Natural killer cell (primary cell): ENCODE measurements around the gene GAS2L2. TPM values are rescaled to one million over a fixed set of nuclear protein-coding genes. Genes with fewer than 3 reads are reported as not detected.

Experiments
- ATAC-seq, 3 donors: fragments of 150-1000 bp in 2 of 3; fragments of 200-7000 bp in 1 of 3; cut with Tn5 transposase; 1 replicate in 1 of 3; 2 replicates in 2 of 3; pipeline ENCODE4 v1.10.0; 2021; ENCODE audit warnings: mild to moderate bottlenecking in 2 of 3, moderate library complexity in 2 of 3
- DNase-seq, 2 donors: peaks; one replicate each; pipeline versions ENCODE4 v3.0.0 to v3.0.0-alpha.2; 2013 to 2021; ENCODE audit warnings: mixed read lengths in 1 of 2
- H3K27ac ChIP-seq: one replicate; pipeline ENCODE4 v1.5.1; 2013; ENCODE audit warnings: mild to moderate bottlenecking, low read length
- H3K27me3 ChIP-seq: one replicate; pipeline ENCODE4 v1.6.1; 2013; ENCODE audit warnings: low read length; ENCODE audit not compliant: control insufficient read depth, insufficient read depth
- H3K36me3 ChIP-seq: one replicate; pipeline ENCODE4 v1.6.1; 2013; ENCODE audit warnings: low read length; ENCODE audit not compliant: control insufficient read depth, insufficient read depth
- H3K4me1 ChIP-seq: one replicate; pipeline ENCODE4 v1.6.1; 2013; ENCODE audit warnings: low read length; ENCODE audit not compliant: control insufficient read depth, insufficient read depth
- H3K4me3 ChIP-seq: one replicate; pipeline ENCODE4 v1.5.1; 2013; ENCODE audit warnings: low read length
- H3K9me3 ChIP-seq: one replicate; pipeline ENCODE4 v1.6.1; 2013; ENCODE audit warnings: low read length; ENCODE audit not compliant: control insufficient read depth, insufficient read depth
- H3K27ac Mint-ChIP-seq, 2 donors: one replicate each; pipeline ENCODE4 v1.8.0; 2022; ENCODE audit warnings: mild to moderate bottlenecking in 2 of 2, mixed read lengths in 2 of 2, moderate library complexity in 1 of 2
- H3K27me3 Mint-ChIP-seq, 2 donors: one replicate each; pipeline ENCODE4 v1.8.0; 2022; ENCODE audit warnings: low read depth in 2 of 2, mixed read lengths in 2 of 2
- H3K36me3 Mint-ChIP-seq: one replicate; pipeline ENCODE4 v1.8.0; 2022; ENCODE audit warnings: mixed read lengths
- H3K4me1 Mint-ChIP-seq, 2 donors: one replicate each; pipeline ENCODE4 v1.8.0; 2022; ENCODE audit warnings: mixed read lengths in 2 of 2
- H3K4me3 Mint-ChIP-seq: one replicate; pipeline ENCODE4 v1.8.0; 2022; ENCODE audit warnings: mild to moderate bottlenecking, moderate library complexity, mixed read lengths
- H3K9me3 Mint-ChIP-seq, 2 donors: one replicate each; pipeline ENCODE4 v1.8.0; 2022; ENCODE audit warnings: mixed read lengths in 2 of 2
- CTCF ChIP-seq: fragments of 200-600 bp; IDR thresholded peaks from one replicate; pipeline ENCODE4 v1.8.0; 2022; ENCODE audit warnings: antibody characterized with exemption
- WGBS: methylation state at CpG from one replicate; pipeline ENCODE4 v1.1.7; 2013; ENCODE audit warnings: missing lambda C conversion rate; ENCODE audit not compliant: insufficient coverage; 5-methylcytosine and 5-hydroxymethylcytosine counted together
- intact Hi-C: fragments of 100-400 bp; cut with micrococcal nuclease; formaldehyde crosslinking; loops from one replicate; pipeline ENCODE4 v1.14.2; 2022
- total RNA-seq, 4 donors: library from RNA; stranded (reverse); fragments of 120-200 nt in 1 of 4; gene quantifications; one replicate each; pipeline versions ENCODE4 v1.2.3 to v1.2.4, GENCODE V29; 2013 to 2022

GAS2L2 gene
- total RNA-seq, 3 donors from 2014 or later (not counting 1 experiment from before 2014, with no cell fraction given), result 0.23 TPM; not detected in 2

- H3K4me1 Mint-ChIP-seq, result peaks cover 0 to 2% of the 10 kb centered on the region in 2 donors
- Histone ChIP-seq H3K4me1 (peaks cover 2% of the 10 kb centered on the region), H3K27ac (no peak overlapping the region), H3K36me3 (no peaks in the 10 kb centered on the region), H3K27me3 (no peaks in the 10 kb centered on the region), H3K4me3 (no peak overlapping the region), H3K9me3 (no peaks in the 10 kb centered on the region)
- no peak for TF ChIP-seq CTCF
- no peaks in the 10 kb centered on the region for H3K9me3 Mint-ChIP-seq
- no peak overlapping the region for H3K4me3 Mint-ChIP-seq
- intact Hi-C loops, result no loop called here
- DNase-seq (no peak), ATAC-seq (no peak)
- no peaks in the 10 kb centered on the region for H3K36me3 Mint-ChIP-seq
- peaks cover 15% of the 10 kb centered on the region in 2 donors for H3K27me3 Mint-ChIP-seq
- no peak overlapping the region for H3K27ac Mint-ChIP-seq
- WGBS, result 98% methylated on average over 48 of the region's 48 CpGs
Observed at GRCh38 chr17:35769895-35770486, 17.0 kb upstream of the GAS2L2 start.

GRCh38 chr17:35768797-35769196 is 15.8 kb upstream of the GAS2L2 start:
- no peak overlapping the region for H3K27ac ChIP-seq
- no peaks in the 10 kb centered on the region for H3K9me3 ChIP-seq
- H3K4me3 ChIP-seq, result no peak overlapping the region
- peaks cover 11% of the 10 kb centered on the region for H3K4me1 ChIP-seq
- TF ChIP-seq CTCF, result no peak
- DNase-seq (no peak), ATAC-seq (no peak)
- Mint-ChIP-seq H3K27me3 (peaks cover 14 to 15% of the 10 kb centered on the region in 2 donors), H3K27ac (no peak overlapping the region), H3K36me3 (no peaks in the 10 kb centered on the region), H3K4me3 (no peak overlapping the region), H3K9me3 (no peaks in the 10 kb centered on the region), H3K4me1 (peaks cover 6 to 9% of the 10 kb centered on the region in 2 donors)
- H3K27me3 ChIP-seq, result no peaks in the 10 kb centered on the region
- H3K36me3 ChIP-seq, result no peaks in the 10 kb centered on the region
- intact Hi-C loops, result no loop called here
- WGBS, result 86% methylated on average over 2 of the region's 2 CpGs

GRCh38 chr17:35766903-35767510 is 14.0 kb upstream of the GAS2L2 start:
- TF ChIP-seq CTCF, result peak; percentile 18
- Histone ChIP-seq H3K9me3 (no peaks in the 10 kb centered on the region), H3K4me3 (no peak overlapping the region), H3K4me1 (peaks cover 15% of the 10 kb centered on the region), H3K27ac (no peak overlapping the region), H3K27me3 (no peaks in the 10 kb centered on the region), H3K36me3 (no peaks in the 10 kb centered on the region)
- Mint-ChIP-seq H3K27me3 (peaks cover 5 to 10% of the 10 kb centered on the region in 2 donors), H3K4me3 (no peak overlapping the region), H3K4me1 (peaks cover 6 to 9% of the 10 kb centered on the region in 2 donors), H3K27ac (no peak overlapping the region), H3K9me3 (no peaks in the 10 kb centered on the region), H3K36me3 (no peaks in the 10 kb centered on the region)
- DNase-seq (peak in 1 of 2 donors; percentile 57), ATAC-seq (no peak)
- intact Hi-C loops, result no loop called here
- WGBS, result 92% methylated on average over 3 of the region's 7 CpGs
